LNCaP clone FGC (cell line): Measurements from ENCODE around the gene AGK.
A peak's percentile ranks its signal among the peaks of the same experiment; 100 is the strongest.
"Not testable (repeated sequence)": the region's sequence is repeated elsewhere in the genome, so short reads cannot be mapped to it uniquely, and the experiment has no call there.

Experiments
- DNase-seq: peaks from one replicate; pipeline ENCODE4 v3.0.0-alpha.2; 2011; ENCODE audit warnings: low read depth
- H3K4me3 ChIP-seq: 2 replicates; pipeline ENCODE4 v1.5.1; 2011; ENCODE audit warnings: mild to moderate bottlenecking, low read depth, low read length, control low read depth
- CTCF ChIP-seq: IDR thresholded peaks from 2 replicates; pipeline ENCODE4 v1.5.1; 2012; ENCODE audit warnings: mild to moderate bottlenecking; ENCODE audit not compliant: control insufficient read depth, insufficient read depth; ENCODE audit errors: extremely low read depth

AGK gene

GRCh38 chr7:141640239-141640840 lies 89.1 kb downstream of the AGK start:
- TF ChIP-seq CTCF = no peak
- DNase-seq = no peak
- H3K4me3 ChIP-seq = no peak overlapping the region

- no peak for DNase-seq
- H3K4me3 ChIP-seq = no peak overlapping the region
- no peak; the same call in 1 of the 2 replicates for TF ChIP-seq CTCF
Observed at GRCh38 chr7:141641876-141642275, 90.7 kb downstream of the AGK start.

GRCh38 chr7:141645188-141645587 lies 94.0 kb downstream of the AGK start:
- no peak for TF ChIP-seq CTCF
- no peak overlapping the region for H3K4me3 ChIP-seq
- no peak for DNase-seq

GRCh38 chr7:141646826-141647480 lies 95.7 kb downstream of the AGK start:
- TF ChIP-seq CTCF = no peak
- no peak overlapping the region for H3K4me3 ChIP-seq
- no peak for DNase-seq

- not testable (repeated sequence) for DNase-seq, H3K4me3 ChIP-seq
Observed at GRCh38 chr7:141647701-141648100, 96.5 kb downstream of the AGK start.

- TF ChIP-seq CTCF = no peak
- DNase-seq = peak; percentile 14
- H3K4me3 ChIP-seq = no peak overlapping the region
Observed at GRCh38 chr7:141648276-141649114, 97.3 kb downstream of the AGK start.

GRCh38 chr7:141649137-141649864 lies 98.1 kb downstream of the AGK start:
- no peak overlapping the region for H3K4me3 ChIP-seq
- TF ChIP-seq CTCF = no peak
- no peak for DNase-seq
